Karpas-422 (cell line): ENCODE data around the gene TMEM135. TPM values are rescaled to one million over a fixed set of nuclear protein-coding genes. Genes with fewer than 3 reads are reported as not detected.

Experiments
- DNase-seq: peaks from one replicate; pipeline ENCODE4 v3.0.0-alpha.2; 2015
- H2AFZ ChIP-seq: fragments of 200-600 bp; sonication (generic); 2 replicates; pipeline ENCODE4 v1.6.1; 2014; ENCODE audit warnings: antibody characterized with exemption, low read length, mixed read lengths
- H3K27ac ChIP-seq: fragments of 200-600 bp; sonication (generic); 2 replicates; pipeline ENCODE4 v1.5.1; 2014; ENCODE audit warnings: mild to moderate bottlenecking, low read length, moderate library complexity
- H3K27me3 ChIP-seq: fragments of 200-600 bp; sonication (generic); 2 replicates; pipeline ENCODE4 v1.6.1; 2014; ENCODE audit warnings: low read length, mixed read lengths
- H3K36me3 ChIP-seq: fragments of 200-600 bp; sonication (generic); 2 replicates; pipeline ENCODE4 v1.6.1; 2014; ENCODE audit warnings: low read length, mixed read lengths; ENCODE audit not compliant: insufficient read depth
- H3K4me1 ChIP-seq: fragments of 200-600 bp; sonication (generic); 2 replicates; pipeline ENCODE4 v1.6.1; 2014; ENCODE audit warnings: mild to moderate bottlenecking, low read length, mixed read lengths
- H3K4me2 ChIP-seq: fragments of 200-600 bp; sonication (generic); 2 replicates; pipeline ENCODE4 v1.6.1; 2014; ENCODE audit warnings: low read length, low read depth, mild to moderate bottlenecking; ENCODE audit not compliant: poor library complexity, severe bottlenecking
- H3K4me3 ChIP-seq: fragments of 200-600 bp; sonication (generic); 2 replicates; pipeline ENCODE4 v1.5.1; 2014; ENCODE audit warnings: mild to moderate bottlenecking, antibody characterized with exemption, low read length, mixed read lengths
- H3K79me2 ChIP-seq: fragments of 200-600 bp; sonication (generic); 2 replicates; pipeline ENCODE4 v1.6.1; 2014; ENCODE audit warnings: mild to moderate bottlenecking, low read length, mixed read lengths
- H3K9ac ChIP-seq: fragments of 200-600 bp; sonication (generic); 2 replicates; pipeline ENCODE4 v1.6.0; 2014; ENCODE audit warnings: low read length
- H3K9me2 ChIP-seq: fragments of 200-600 bp; sonication (generic), shearing (Covaris generic); replicated peaks from 2 replicates; pipeline ENCODE4 v1.6.0; 2014; ENCODE audit warnings: mild to moderate bottlenecking, low read length, moderate library complexity; ENCODE audit not compliant: insufficient read depth
- H3K9me3 ChIP-seq: fragments of 300-700, 200-600 bp; sonication (generic); 2 replicates; pipeline ENCODE4 v1.6.1; 2014; ENCODE audit warnings: low read length, mixed read lengths
- H4K20me1 ChIP-seq: fragments of 200-600 bp; sonication (generic); 2 replicates; pipeline ENCODE4 v1.6.1; 2014; ENCODE audit warnings: mild to moderate bottlenecking, antibody characterized with exemption, low read length, low read depth; ENCODE audit not compliant: insufficient read depth
- total RNA-seq: library from RNA; depleted of rRNA; stranded (reverse); fragments of >200 nt; shearing (Covaris generic); gene quantifications from 2 replicates; pipeline ENCODE4 v1.2.3, GENCODE V29; 2014; ENCODE audit warnings: low replicate concordance

Gene TMEM135
- total RNA-seq, 1 experiment from 2014 or later = 228 TPM

DNA sequence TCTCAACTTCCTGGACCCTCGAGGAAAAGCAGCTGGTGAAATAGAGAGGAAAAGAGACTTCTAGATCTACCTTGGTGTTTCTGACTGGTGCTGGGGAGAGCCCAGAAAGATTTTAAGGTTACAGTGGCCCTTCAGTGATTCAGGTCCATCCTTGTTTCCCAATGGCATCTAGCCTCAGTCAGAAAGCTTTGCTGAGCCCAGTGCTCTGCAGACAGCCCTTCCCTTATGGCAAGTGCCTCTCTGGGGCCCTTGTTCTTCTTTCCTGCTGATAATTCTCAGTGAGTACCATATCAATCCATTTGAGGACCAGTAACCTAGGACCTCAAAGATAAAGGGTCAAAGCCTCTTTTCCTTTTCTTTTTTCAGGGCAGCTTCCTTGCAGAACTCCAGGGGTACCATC lies 25.1 kb upstream of the TMEM135 start:
- Histone ChIP-seq H4K20me1 (no peaks in the 10 kb centered on the region), H3K4me1 (peaks cover 16% of the 10 kb centered on the region), H3K27ac (no peak overlapping the region), H3K4me2 (peak overlapping the region; percentile 24), H3K79me2 (no peaks in the 10 kb centered on the region), H3K9ac (0 out of 2 replicates have a peak overlapping the region, but pooled peaks have one; percentile 5), H3K36me3 (no peaks in the 10 kb centered on the region), H3K27me3 (no peaks in the 10 kb centered on the region), H2AFZ (peak overlapping the region; percentile 53; the same call in 1 of the 2 replicates), H3K9me2 (no peaks in the 10 kb centered on the region), H3K4me3 (no peak overlapping the region), H3K9me3 (no peaks in the 10 kb centered on the region)
- no peak for DNase-seq

DNA sequence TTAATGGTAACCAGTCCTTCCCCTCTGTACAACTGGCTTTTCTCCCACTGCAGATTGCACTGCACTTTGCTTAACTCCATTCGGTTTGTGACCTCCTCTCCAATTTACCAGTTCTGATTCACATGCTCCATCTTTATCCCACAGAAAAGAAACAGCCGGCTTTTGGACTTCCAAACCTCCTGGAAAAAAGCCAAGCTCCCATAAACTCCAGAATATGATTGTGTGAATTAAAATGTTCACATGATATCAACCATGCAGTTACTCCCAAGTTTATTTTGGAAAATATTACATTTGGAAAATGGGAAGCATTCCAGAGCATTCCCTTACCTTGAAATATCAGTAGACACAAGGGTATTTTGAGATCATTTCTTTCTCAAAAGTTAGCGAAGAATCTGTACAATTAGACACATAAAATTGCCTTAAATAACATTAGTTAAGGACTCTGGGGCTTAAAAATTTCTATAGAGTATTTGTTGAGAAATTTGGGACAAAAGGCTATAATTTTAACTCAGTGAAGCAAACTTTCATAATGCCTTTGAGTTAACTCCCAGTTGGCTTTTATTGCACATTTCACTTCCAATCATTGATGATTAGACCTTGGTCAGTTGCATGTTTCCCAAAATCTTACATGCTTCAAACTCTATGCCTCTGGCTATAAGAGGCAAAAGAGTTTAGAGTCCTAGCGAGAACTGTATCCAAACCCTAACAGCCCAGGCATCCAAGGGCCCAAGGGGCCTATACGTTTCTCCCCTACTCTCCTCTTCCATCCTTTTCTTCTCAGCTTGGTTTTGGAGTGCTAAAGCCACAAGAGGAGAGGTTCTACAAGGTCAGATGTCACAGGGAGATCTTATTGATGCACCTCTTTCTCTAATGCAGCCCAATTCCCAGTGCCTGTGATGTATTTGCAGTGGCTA lies 23.6 kb upstream of the TMEM135 start:
- peaks cover 16% of the 10 kb centered on the region for H3K4me1 ChIP-seq
- H4K20me1 ChIP-seq = no peaks in the 10 kb centered on the region
- no peak overlapping the region for H3K4me2 ChIP-seq
- no peak overlapping the region for H3K27ac ChIP-seq
- no peaks in the 10 kb centered on the region for H3K9me3 ChIP-seq
- DNase-seq = no peak
- no peak overlapping the region for H3K9ac ChIP-seq
- no peaks in the 10 kb centered on the region for H3K79me2 ChIP-seq
- no peaks in the 10 kb centered on the region for H3K9me2 ChIP-seq
- H3K27me3 ChIP-seq = no peaks in the 10 kb centered on the region
- no peak overlapping the region for H2AFZ ChIP-seq
- H3K4me3 ChIP-seq = no peak overlapping the region
- no peaks in the 10 kb centered on the region for H3K36me3 ChIP-seq

DNA sequence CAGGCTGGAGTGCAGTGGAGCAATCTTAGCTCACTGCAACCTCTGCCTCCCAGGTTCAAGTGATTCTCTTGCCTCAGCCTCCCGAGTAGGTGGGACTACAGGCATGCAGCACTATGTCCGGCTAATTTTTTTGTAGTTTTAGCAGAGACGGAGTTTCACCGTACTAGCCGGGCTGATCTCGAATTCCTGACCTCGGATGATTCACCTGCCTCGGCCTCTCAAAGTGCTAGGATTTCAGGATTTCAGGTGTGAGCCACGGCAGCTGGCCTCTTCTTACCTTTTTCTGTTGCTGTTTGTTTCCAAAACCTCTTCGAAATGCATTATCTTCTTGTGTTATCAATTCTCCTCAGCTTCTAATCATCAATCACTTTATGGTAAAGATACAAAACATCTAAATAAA lies 22.1 kb upstream of the TMEM135 start:
- H3K36me3 ChIP-seq = no peaks in the 10 kb centered on the region
- no peak overlapping the region for H2AFZ ChIP-seq
- H3K9me3 ChIP-seq = no peaks in the 10 kb centered on the region
- no peak for DNase-seq
- H4K20me1 ChIP-seq = no peaks in the 10 kb centered on the region
- peaks cover 10% of the 10 kb centered on the region for H3K4me1 ChIP-seq
- H3K4me3 ChIP-seq = no peak overlapping the region
- no peak overlapping the region for H3K4me2 ChIP-seq
- H3K9ac ChIP-seq = no peak overlapping the region
- H3K79me2 ChIP-seq = no peaks in the 10 kb centered on the region
- no peaks in the 10 kb centered on the region for H3K9me2 ChIP-seq
- H3K27ac ChIP-seq = no peak overlapping the region
- no peaks in the 10 kb centered on the region for H3K27me3 ChIP-seq

DNA sequence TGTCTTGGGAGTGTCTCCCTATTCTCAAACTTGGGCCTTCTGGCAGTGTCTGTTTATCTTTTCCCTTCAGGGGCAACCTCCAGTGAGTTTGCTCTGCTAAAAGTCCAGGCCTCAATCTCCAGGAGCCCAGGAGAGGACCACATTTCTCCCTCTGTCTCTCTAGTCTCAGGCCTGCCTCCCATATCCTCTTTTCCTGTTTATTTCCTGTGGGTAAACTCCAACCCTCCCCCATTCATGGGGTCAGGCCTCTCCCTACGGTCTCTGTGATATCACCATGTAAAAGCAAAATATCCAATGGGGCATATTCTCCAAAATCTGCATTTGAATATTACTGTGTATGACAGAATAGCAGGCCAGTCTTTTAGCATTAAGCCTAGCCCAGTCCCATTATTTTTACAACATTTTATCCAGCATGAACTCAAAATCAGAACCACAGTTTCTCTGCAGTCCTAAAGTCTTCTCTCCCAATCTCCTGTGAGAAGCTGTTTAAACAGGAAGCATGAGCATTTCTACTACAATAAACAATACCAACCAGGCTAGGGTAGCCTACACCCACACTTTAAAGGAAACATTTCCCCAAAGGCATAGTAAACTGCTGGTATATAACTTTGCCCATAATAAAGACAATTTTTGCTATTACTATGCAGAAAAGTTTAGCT lies 18.0 kb upstream of the TMEM135 start:
- Histone ChIP-seq H3K79me2 (no peaks in the 10 kb centered on the region), H3K27me3 (no peaks in the 10 kb centered on the region), H4K20me1 (no peaks in the 10 kb centered on the region), H3K9me3 (no peaks in the 10 kb centered on the region), H3K9me2 (no peaks in the 10 kb centered on the region), H3K4me1 (peaks cover 14% of the 10 kb centered on the region), H3K4me2 (no peak overlapping the region), H2AFZ (peak overlapping the region; percentile 22; the same call in 1 of the 2 replicates), H3K27ac (no peak overlapping the region), H3K4me3 (no peak overlapping the region), H3K9ac (no peak overlapping the region), H3K36me3 (no peaks in the 10 kb centered on the region)
- no peak for DNase-seq

DNA sequence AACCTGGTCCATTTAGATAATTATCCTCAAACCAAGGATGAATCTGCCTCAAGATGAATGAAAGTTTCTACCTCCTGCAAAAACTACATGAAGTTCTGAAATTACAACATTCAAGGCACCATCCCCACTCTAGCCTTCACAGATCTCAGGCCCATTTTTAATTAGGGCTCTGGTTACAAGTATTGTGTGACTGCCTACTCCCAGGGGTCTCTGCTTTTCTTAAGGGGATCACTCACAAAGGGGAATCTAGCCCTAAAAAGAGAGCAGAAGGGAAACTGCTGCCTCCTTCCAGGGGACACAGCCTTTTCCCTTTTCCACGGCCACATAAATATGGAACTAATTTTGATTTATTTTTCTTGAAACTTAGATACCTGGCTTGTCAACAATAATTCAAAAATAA lies 17.4 kb upstream of the TMEM135 start:
- no peak overlapping the region; the same call in 1 of the 2 replicates for H2AFZ ChIP-seq
- DNase-seq = no peak
- no peak overlapping the region for H3K4me2 ChIP-seq

DNA sequence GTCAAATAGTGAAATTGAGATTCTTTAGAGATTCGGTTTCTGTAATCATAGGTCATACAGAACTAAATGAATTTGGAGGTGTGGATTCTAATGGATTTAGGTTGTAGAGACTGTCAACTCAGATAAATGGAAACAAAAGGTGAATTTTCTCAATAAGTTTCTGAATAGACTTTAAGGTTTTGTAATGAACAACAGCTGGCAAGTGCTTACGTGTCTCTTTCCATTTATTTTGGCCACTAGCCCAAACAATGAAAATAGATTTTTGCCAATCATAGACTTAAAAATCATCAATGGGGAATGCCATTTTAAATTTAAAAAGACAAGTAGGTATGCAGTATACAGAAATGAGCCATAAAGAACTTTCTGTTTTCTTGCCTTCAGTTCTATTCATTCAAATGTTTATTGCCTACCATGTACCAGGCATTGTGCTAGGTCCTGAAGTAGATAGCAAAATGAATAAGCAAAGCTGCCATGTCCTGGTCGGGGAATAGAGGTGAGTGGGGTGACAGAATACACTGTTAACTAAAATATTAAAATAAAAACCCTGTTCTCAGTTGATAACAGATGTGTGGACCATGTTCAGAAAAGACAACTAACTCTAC lies 16.9 kb upstream of the TMEM135 start:
- Histone ChIP-seq H4K20me1 (no peaks in the 10 kb centered on the region), H3K27ac (no peak overlapping the region), H3K9me2 (no peaks in the 10 kb centered on the region), H3K36me3 (no peaks in the 10 kb centered on the region), H3K4me2 (no peak overlapping the region), H3K9ac (no peak overlapping the region), H3K4me3 (no peak overlapping the region), H3K4me1 (peaks cover 14% of the 10 kb centered on the region), H2AFZ (0 out of 2 replicates have a peak overlapping the region, but pooled peaks have one; percentile 1), H3K79me2 (no peaks in the 10 kb centered on the region), H3K27me3 (no peaks in the 10 kb centered on the region), H3K9me3 (no peaks in the 10 kb centered on the region)
- DNase-seq = no peak

More for the DNA sequence above, 17.4 kb upstream of the TMEM135 start:
- Histone ChIP-seq H3K27ac (no peak overlapping the region), H4K20me1 (no peaks in the 10 kb centered on the region), H3K9ac (no peak overlapping the region), H3K79me2 (no peaks in the 10 kb centered on the region), H3K27me3 (no peaks in the 10 kb centered on the region), H3K9me2 (no peaks in the 10 kb centered on the region), H3K9me3 (no peaks in the 10 kb centered on the region), H3K4me3 (no peak overlapping the region), H3K36me3 (no peaks in the 10 kb centered on the region), H3K4me1 (peaks cover 14% of the 10 kb centered on the region)

DNA sequence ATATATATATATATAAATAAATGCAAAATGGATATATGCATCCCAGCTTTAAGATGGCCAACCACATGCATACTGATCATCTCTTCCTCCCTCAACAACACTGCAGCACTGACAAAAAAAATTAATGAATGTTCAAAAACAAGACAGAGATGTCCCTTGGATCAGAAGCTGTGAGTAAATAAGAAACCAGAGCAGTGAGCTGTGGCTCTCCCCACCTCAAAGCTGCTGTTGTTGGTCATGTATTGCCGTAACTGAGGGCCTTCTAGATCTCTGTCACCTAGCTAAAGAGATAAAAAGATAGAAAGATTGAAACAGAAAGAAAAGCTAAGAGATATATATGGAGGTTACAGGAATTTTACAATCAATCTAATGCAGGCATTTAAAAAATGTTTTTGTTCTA lies 15.5 kb upstream of the TMEM135 start:
- no peaks in the 10 kb centered on the region for H3K9me2 ChIP-seq
- no peaks in the 10 kb centered on the region for H3K9me3 ChIP-seq
- DNase-seq = no peak
- H3K4me3 ChIP-seq = no peak overlapping the region
- H3K27ac ChIP-seq = no peak overlapping the region
- H3K79me2 ChIP-seq = no peaks in the 10 kb centered on the region
- 0 out of 2 replicates have a peak overlapping the region, but pooled peaks have one; percentile 1 for H2AFZ ChIP-seq
- no peaks in the 10 kb centered on the region for H3K36me3 ChIP-seq
- H3K4me1 ChIP-seq = peaks cover 14% of the 10 kb centered on the region
- H3K4me2 ChIP-seq = no peak overlapping the region
- H3K27me3 ChIP-seq = no peaks in the 10 kb centered on the region
- H3K9ac ChIP-seq = no peak overlapping the region
- H4K20me1 ChIP-seq = no peaks in the 10 kb centered on the region

DNA sequence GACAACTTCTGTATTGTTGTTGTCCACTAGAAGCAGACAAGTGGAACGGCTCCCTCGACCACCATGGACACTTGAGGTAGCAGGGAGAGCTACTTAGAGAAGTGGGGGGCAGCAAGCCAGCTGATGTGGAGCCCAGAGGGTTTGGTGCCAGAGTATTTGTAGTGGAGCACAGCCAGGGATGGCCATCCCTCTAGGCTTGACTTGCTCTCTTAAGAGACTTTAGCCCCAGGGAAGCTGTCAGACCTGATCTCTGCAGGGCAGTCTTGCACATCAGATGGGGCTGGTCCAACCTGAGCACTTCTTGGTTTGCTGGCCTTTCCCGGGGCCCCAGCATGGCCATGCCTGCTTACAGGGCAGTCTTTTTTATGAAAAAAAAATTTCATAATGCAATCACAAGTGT lies 15.0 kb upstream of the TMEM135 start:
- Histone ChIP-seq H3K79me2 (no peaks in the 10 kb centered on the region), H3K9me3 (no peaks in the 10 kb centered on the region), H3K27me3 (no peaks in the 10 kb centered on the region), H3K27ac (no peak overlapping the region), H3K9ac (no peak overlapping the region), H3K4me2 (no peak overlapping the region), H2AFZ (0 out of 2 replicates have a peak overlapping the region, but pooled peaks have one; percentile 1), H3K36me3 (no peaks in the 10 kb centered on the region), H3K4me1 (peaks cover 14% of the 10 kb centered on the region), H3K9me2 (no peaks in the 10 kb centered on the region), H3K4me3 (no peak overlapping the region), H4K20me1 (no peaks in the 10 kb centered on the region)
- DNase-seq = no peak
